A673 (cell line): ENCODE results near the gene PRMT7.
A peak's percentile ranks its signal among the peaks of the same experiment; 100 is the strongest.

Experiments used
- EZH2 ChIP-seq: fragments of 200-600 bp; sonication (generic); IDR thresholded peaks from 2 replicates; pipeline ENCODE4 v1.6.1; 2017; ENCODE audit warnings: borderline replicate concordance, low read depth, mild to moderate bottlenecking, mixed read lengths, antibody characterized with exemption, low read length; ENCODE audit not compliant: poor library complexity, severe bottlenecking
- TF ChIP-seq, protein P1 (sequence below): fragments of 300-800, 200-600 bp; sonication (generic); conservative IDR thresholded peaks from 2 replicates; pipeline ENCODE4 v1.5.1; 2017; ENCODE audit warnings: low read depth, mild to moderate bottlenecking, antibody characterized with exemption, low read length, moderate library complexity, mixed read lengths

DNA sequence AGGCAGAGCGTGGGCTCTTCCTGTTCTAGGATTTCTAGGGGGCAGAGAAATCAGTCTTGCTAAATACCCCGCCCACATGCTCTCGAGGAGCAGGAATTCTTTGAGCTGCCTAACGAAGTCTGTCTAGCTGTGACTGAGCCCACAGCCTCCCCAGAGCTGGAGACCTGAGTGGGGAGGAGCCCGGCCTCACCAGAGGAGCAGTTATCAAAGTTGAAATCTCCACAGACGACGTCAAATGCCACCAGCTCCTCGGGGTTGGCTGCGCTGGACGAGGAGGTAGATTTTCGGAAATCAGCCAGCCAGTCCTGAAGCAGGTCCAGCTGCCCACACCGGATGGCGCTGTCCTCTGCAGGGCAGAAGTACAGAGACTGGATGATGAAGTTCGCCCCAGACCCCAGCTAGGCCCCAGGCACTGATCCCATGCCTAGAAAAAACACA is 53.8 kb downstream of the PRMT7 start:
- TF ChIP-seq, protein P1, sequence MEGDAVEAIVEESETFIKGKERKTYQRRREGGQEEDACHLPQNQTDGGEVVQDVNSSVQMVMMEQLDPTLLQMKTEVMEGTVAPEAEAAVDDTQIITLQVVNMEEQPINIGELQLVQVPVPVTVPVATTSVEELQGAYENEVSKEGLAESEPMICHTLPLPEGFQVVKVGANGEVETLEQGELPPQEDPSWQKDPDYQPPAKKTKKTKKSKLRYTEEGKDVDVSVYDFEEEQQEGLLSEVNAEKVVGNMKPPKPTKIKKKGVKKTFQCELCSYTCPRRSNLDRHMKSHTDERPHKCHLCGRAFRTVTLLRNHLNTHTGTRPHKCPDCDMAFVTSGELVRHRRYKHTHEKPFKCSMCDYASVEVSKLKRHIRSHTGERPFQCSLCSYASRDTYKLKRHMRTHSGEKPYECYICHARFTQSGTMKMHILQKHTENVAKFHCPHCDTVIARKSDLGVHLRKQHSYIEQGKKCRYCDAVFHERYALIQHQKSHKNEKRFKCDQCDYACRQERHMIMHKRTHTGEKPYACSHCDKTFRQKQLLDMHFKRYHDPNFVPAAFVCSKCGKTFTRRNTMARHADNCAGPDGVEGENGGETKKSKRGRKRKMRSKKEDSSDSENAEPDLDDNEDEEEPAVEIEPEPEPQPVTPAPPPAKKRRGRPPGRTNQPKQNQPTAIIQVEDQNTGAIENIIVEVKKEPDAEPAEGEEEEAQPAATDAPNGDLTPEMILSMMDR = peak; percentile 42
- no peak for TF ChIP-seq EZH2
